Stomach (tissue), 9 donors: ENCODE results near the gene CETP. TPM values are rescaled to one million over a fixed set of nuclear protein-coding genes. Genes with fewer than 3 reads are reported as not detected.
A peak's percentile ranks its signal among the peaks of the same experiment; 100 is the strongest.

Experiments used
- DNase-seq, 2 donors: peaks; one replicate each; pipeline versions ENCODE4 v3.0.0 to v3.0.0-alpha.2; 2013 to 2019
- H3K27ac ChIP-seq, 5 donors: fragments of 200-600 bp in 4 of 5; sonication (generic) in 4 of 5; one replicate each; pipeline ENCODE4 v1.5.1; 2013 to 2019; ENCODE audit warnings: mild to moderate bottlenecking in 1 of 5, moderate library complexity in 1 of 5
- H3K27me3 ChIP-seq, 3 donors: fragments of 200-600 bp; sonication (generic); one replicate each; pipeline ENCODE4 v1.5.1; 2017 to 2019; ENCODE audit warnings: mixed run types in 1 of 3
- H3K36me3 ChIP-seq, 4 donors: fragments of 200-600 bp; sonication (generic); 1 replicate in 3 of 4; 2 replicates in 1 of 4; pipeline ENCODE4 v1.5.1; 2016 to 2019
- H3K4me1 ChIP-seq, 4 donors: fragments of 200-600 bp; sonication (generic); one replicate each; pipeline ENCODE4 v1.5.1; 2016 to 2019
- H3K4me3 ChIP-seq, 4 donors: fragments of 200-600 bp; sonication (generic) in 3 of 4; one replicate each; pipeline ENCODE4 v1.5.1; 2016 to 2019; ENCODE audit warnings: mild to moderate bottlenecking in 1 of 4
- H3K9me3 ChIP-seq, 4 donors: fragments of 200-600 bp; sonication (generic); one replicate each; pipeline ENCODE4 v1.5.1; 2016 to 2019
- EP300 ChIP-seq: sonication (generic); formaldehyde crosslinking; IDR thresholded peaks from one replicate; pipeline ENCODE4 v1.6.1; 2017; ENCODE audit warnings: antibody characterized with exemption
- POLR2A ChIP-seq, 4 donors: fragments of 450-650 bp; IDR thresholded peaks; one replicate each; pipeline ENCODE4 v1.6.1; 2016; ENCODE audit warnings: antibody characterized with exemption in 4 of 4, control low read depth in 2 of 4, mild to moderate bottlenecking in 1 of 4, moderate library complexity in 1 of 4
- POLR2AphosphoS5 ChIP-seq, 3 donors: sonication (generic); formaldehyde crosslinking; IDR thresholded peaks; one replicate each; pipeline ENCODE4 v1.6.1; 2016; ENCODE audit warnings: antibody characterized with exemption in 3 of 3
- WGBS, 5 donors: extraction: QIAGEN DNeasy Blood & Tissue Kit in 3 of 5; methylation state at CpG; one replicate each; pipeline versions ENCODE4 v1.1.5 to v1.1.7; 2013 to 2018; 5-methylcytosine and 5-hydroxymethylcytosine counted together
- intact Hi-C: fragments of 100-400 bp; cut with DNase I; formaldehyde crosslinking; loops from one replicate; pipeline ENCODE4 v1.15.1; 2023; ENCODE audit warnings: low total_unique reads
- polyA plus RNA-seq, 3 donors: library from polyadenylated mRNA; stranded (reverse); fragments of 200-250 nt; gene quantifications; one replicate each; pipeline ENCODE4 v1.2.3, GENCODE V29; 2013
- total RNA-seq, 5 donors: library from RNA; depleted of rRNA; stranded (reverse); fragments of >200 nt; gene quantifications; one replicate each; pipeline versions ENCODE4 v1.1.0 to v1.2.3, GENCODE V29; 2014 to 2016
- TF ChIP-seq, protein P1 (sequence below), 7 experiments: fragments of 450-650 bp in 4 of 7; fragments of 200-600 bp in 3 of 7; sonication (generic) in 3 of 7; IDR thresholded peaks; one replicate each; pipeline ENCODE4 v1.5.1; 2016 to 2019; ENCODE audit warnings: antibody characterized with exemption in 7 of 7, control low read depth in 2 of 7, mild to moderate bottlenecking in 1 of 7
- donor health status: healthy with polysubstance abuse.
- donor health status: Bipolar disorder and iron deficiency.
- donor health status: healthy.

Gene CETP
- total and polyA plus RNA-seq, 8 donors = 0.18 to 2.9 (median 0.32) TPM; not detected in 4

DNA sequence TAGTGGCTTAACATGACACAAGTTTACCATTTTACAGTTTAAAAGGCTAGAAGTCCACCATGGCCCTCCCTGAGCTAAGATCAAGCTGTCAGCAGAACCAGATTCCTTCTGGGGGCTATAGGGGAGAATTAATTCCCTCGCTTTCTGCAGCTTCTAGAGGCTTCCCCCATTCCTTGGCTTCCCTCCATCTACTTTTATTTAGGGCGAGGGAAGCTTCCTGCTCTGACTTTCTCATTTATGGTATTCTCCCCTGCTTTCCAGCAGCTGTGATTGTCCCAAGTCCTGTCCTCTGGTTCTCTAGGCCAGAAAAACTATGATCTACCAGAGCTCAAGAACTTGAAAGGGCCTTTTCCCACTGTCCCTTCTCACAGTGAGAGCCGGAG is 4.3 kb downstream of the CETP start:
- Histone ChIP-seq H3K9me3 (no peaks in the 10 kb centered on the region), H3K36me3 (no peaks in the 10 kb centered on the region), H3K4me3 (no peak overlapping the region), H3K4me1 (peaks cover 0 to 31% (median 8%) of the 10 kb centered on the region in 4 donors), H3K27me3 (peaks cover 0 to 3% (median 0%) of the 10 kb centered on the region in 3 donors), H3K27ac (peak overlapping the region in 3 of 5 donors; percentile 1 to 39 (median 38))
- TF ChIP-seq, protein P1, sequence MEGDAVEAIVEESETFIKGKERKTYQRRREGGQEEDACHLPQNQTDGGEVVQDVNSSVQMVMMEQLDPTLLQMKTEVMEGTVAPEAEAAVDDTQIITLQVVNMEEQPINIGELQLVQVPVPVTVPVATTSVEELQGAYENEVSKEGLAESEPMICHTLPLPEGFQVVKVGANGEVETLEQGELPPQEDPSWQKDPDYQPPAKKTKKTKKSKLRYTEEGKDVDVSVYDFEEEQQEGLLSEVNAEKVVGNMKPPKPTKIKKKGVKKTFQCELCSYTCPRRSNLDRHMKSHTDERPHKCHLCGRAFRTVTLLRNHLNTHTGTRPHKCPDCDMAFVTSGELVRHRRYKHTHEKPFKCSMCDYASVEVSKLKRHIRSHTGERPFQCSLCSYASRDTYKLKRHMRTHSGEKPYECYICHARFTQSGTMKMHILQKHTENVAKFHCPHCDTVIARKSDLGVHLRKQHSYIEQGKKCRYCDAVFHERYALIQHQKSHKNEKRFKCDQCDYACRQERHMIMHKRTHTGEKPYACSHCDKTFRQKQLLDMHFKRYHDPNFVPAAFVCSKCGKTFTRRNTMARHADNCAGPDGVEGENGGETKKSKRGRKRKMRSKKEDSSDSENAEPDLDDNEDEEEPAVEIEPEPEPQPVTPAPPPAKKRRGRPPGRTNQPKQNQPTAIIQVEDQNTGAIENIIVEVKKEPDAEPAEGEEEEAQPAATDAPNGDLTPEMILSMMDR (IDR thresholded peaks at IDR 0.05) = no peak
- TF ChIP-seq POLR2A (IDR thresholded peaks at IDR 0.05) (no peak), EP300 (no peak), POLR2AphosphoS5 (IDR thresholded peaks at IDR 0.05) (no peak)
- intact Hi-C loops = no loop called here
- DNase-seq = peak in 1 of 2 donors; percentile 42
- WGBS, 5 donors = 52 to 89% (median 80%) methylated on average over 3 of the region's 3 CpGs

DNA sequence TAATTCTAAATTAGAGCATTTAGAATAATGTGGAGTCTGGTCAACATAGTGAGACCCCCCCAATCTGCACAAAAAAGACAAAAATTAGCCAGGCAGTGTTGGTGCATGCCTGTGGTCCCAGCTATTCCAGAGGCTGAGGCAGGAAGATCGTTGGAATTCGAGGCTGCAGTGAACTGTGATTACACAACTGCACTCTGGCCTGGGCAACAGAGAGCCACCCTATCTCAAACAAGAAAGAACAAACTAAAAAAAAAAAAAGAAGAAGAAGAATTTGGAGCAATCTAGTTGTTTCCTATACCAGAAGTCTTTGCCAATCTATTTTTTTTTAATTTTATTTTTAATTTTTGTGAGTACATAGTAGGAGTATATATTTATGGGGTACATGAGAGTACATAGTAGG is 6.0 kb downstream of the CETP start:
- intact Hi-C loops = no loop called here
- peaks cover 0 to 19% (median 8%) of the 10 kb centered on the region in 4 donors for H3K4me1 ChIP-seq
- no peak overlapping the region for H3K27ac ChIP-seq
- TF ChIP-seq POLR2AphosphoS5 (IDR thresholded peaks at IDR 0.05) (no peak), POLR2A (IDR thresholded peaks at IDR 0.05) (no peak), EP300 (no peak)
- TF ChIP-seq, protein P1 (IDR thresholded peaks at IDR 0.05) = no peak
- no peaks in the 10 kb centered on the region for H3K36me3 ChIP-seq
- 18 to 41% (median 30%) methylated on average over 2 of the region's 2 CpGs for WGBS, 5 donors
- peaks cover 0 to 5% (median 0%) of the 10 kb centered on the region in 3 donors for H3K27me3 ChIP-seq
- no peak for DNase-seq
- no peaks in the 10 kb centered on the region for H3K9me3 ChIP-seq
- no peak overlapping the region for H3K4me3 ChIP-seq

GRCh38 chr16:56969769-56970168 is 8.0 kb downstream of the CETP start:
- WGBS, 5 donors = 88 to 100% (median 94%) methylated on average over 3 to 7 of the region's 7 CpGs
- no peaks in the 10 kb centered on the region for H3K9me3 ChIP-seq
- H3K27me3 ChIP-seq = peaks cover 0 to 5% (median 0%) of the 10 kb centered on the region in 3 donors
- H3K4me1 ChIP-seq = peaks cover 0 to 17% (median under 1%) of the 10 kb centered on the region in 4 donors
- no peak for DNase-seq
- no peak overlapping the region for H3K4me3 ChIP-seq
- no peaks in the 10 kb centered on the region for H3K36me3 ChIP-seq
- H3K27ac ChIP-seq = no peak overlapping the region
- intact Hi-C loops = no loop called here
- TF ChIP-seq EP300 (no peak), POLR2A (IDR thresholded peaks at IDR 0.05) (no peak), POLR2AphosphoS5 (IDR thresholded peaks at IDR 0.05) (no peak)
- TF ChIP-seq, protein P1 (IDR thresholded peaks at IDR 0.05) = no peak

DNA sequence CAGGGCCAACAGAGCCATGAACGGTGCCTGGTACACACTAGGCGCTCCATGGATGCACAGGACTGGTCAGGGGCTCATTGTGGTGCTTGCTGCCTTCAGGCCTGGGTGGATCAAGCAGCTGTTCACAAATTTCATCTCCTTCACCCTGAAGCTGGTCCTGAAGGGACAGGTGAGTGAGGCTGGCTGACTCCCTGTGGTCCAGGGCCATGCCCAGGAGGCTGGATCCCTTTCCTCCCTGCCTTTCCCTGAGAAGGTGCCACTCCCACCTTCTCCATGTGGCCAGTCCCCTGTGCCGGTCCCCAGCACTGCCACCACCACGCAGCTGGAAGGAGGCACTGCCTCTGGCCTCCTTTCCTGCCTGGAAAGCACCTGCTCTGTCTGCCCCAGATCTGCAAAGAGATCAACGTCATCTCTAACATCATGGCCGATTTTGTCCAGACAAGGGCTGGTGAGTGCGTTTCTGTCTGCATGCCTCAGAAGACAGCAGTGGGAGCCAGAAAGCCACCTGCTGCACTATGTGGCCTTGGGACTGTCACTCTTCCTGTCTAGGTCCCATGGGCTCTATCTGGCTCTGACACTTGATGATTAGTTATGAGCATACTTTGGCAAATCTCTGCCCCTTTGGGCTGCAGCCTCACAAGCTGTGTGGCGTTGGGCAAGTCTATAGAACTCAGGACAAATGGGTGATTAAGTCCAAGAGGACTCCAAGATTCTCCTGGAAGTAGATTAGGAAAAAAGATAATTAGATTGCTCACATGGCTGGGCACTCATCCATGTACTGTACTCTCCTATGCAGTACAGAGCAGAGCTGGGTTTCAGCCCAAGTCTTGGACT is 9.4 kb downstream of the CETP start:
- no peak overlapping the region for H3K4me3 ChIP-seq
- WGBS, 5 donors = 55 to 80% (median 75%) methylated on average over 6 to 8 of the region's 8 CpGs
- no peak for TF ChIP-seq POLR2AphosphoS5 (IDR thresholded peaks at IDR 0.05)
- TF ChIP-seq, protein P1 (IDR thresholded peaks at IDR 0.05) = no peak
- TF ChIP-seq POLR2A (IDR thresholded peaks at IDR 0.05) = no peak
- no peak for TF ChIP-seq EP300
- intact Hi-C loops = no loop called here
- no peaks in the 10 kb centered on the region for H3K9me3 ChIP-seq
- H3K36me3 ChIP-seq = no peaks in the 10 kb centered on the region
- H3K27ac ChIP-seq = no peak overlapping the region
- peaks cover 0 to 5% (median 0%) of the 10 kb centered on the region in 3 donors for H3K27me3 ChIP-seq
- peaks cover 0 to 6% (median 0%) of the 10 kb centered on the region in 4 donors for H3K4me1 ChIP-seq
- DNase-seq = no peak
